Measurements from ENCODE around the gene LHPP.
"Not testable (repeated sequence)": the region's sequence is repeated elsewhere in the genome, so short reads cannot be mapped to it uniquely, and the experiment has no call there.

LHPP gene

GRCh38 chr10:124576526-124577420 is 115.2 kb downstream of the LHPP start:
- DNase-seq: no peak

- DNase-seq: no peak
Measured at GRCh38 chr10:124577651-124578050, 116.0 kb downstream of the LHPP start.

DNA sequence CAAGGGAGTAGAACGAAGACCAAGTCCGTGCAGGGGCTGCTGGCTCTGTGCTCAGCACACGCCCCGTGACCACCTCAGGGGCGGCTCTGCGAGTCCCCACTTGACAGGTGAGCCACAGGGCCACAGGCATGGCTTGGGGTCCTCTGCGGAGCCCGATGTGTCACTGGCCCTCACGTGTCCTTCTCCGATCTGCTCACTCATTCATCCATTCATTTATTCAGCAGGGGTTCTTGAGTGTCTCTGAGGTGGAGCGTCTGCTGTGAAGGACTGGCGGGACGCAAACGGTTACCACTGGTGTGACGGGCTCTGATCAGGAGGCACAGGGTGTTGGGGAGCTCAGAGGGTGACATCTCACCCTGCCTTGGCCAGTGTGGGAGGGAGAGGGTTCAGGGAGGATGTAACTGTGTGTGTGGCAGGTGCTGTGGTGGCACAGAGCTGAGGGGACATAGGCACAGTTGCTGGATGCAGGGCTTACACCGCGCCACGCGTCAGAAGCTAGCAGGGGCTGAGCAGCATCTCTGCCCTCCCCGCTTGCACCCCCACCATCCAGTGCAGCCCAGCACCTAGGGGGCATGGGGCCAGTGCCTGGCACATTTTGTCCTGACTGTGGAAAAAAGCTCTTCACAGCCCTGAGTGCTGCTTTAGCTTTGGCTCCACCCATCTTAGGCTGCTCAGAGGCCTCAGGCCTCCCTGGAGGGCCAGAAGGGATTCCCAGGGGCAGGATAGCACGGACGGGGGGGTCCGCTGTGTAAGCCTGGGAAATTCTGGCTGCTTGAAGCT is 116.8 kb downstream of the LHPP start:
- DNase-seq: no peak

GRCh38 chr10:124579011-124579399 is 117.4 kb downstream of the LHPP start:
- no peak for DNase-seq

- DNase-seq: no peak
Measured at GRCh38 chr10:124586142-124586541, 124.5 kb downstream of the LHPP start.

DNA sequence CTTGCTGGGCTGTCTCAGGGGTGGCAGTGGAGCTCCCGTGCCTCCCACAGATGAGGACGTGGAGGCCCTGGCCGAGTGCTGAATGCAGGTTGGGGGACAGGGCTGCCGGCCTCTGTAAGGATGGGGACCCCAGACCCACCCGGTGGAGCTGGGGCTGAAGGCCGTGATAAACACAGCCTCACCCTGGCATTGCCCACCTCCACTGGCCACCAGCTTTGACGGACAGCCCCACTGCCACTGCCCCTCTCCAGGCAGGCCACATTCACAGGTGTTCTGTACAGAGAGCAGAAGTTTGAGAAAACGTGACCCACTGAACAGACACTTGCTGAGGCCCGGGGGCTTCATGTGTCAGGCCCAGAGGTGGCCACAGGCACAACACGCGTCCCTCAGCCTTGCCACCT is 126.2 kb downstream of the LHPP start:
- DNase-seq: no peak

- not testable (repeated sequence) for DNase-seq
Measured at GRCh38 chr10:124588341-124588735, 126.7 kb downstream of the LHPP start.

- DNase-seq: peak; percentile 16
Measured at GRCh38 chr10:124588736-124589490, 127.3 kb downstream of the LHPP start.

GRCh38 chr10:124589491-124590041 is 127.9 kb downstream of the LHPP start:
- no peak for DNase-seq

GRCh38 chr10:124590216-124591122 is 128.8 kb downstream of the LHPP start:
- no peak for DNase-seq

- no peak for DNase-seq
Measured at GRCh38 chr10:124591123-124591495, 129.5 kb downstream of the LHPP start.

DNA sequence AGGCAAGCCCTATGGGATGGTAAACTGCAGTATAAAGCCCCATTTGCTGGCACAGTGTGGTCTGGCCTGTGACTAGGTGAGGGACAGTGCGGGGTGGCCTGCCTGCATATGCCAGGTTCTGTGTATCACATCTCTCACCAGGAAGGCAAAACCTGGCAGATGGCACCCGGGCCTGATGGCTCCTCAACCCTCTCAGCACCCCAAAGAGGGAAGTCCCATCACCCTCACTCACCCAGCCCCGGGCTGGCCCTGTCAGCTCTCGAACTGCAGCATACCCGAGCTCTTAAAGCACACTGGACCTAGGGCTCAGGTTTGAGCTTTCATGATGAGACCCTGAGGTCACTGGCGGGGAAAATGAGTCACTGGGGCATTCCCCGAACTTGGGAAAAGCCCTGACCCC is 130.5 kb downstream of the LHPP start:
- DNase-seq: no peak

GRCh38 chr10:124592736-124593430 is 131.3 kb downstream of the LHPP start:
- DNase-seq: no peak

GRCh38 chr10:124593431-124593985 is 131.9 kb downstream of the LHPP start:
- no peak for DNase-seq

GRCh38 chr10:124594240-124594639 is 132.6 kb downstream of the LHPP start:
- no peak for DNase-seq

GRCh38 chr10:124595143-124595883 is 133.7 kb downstream of the LHPP start:
- no peak for DNase-seq

DNA sequence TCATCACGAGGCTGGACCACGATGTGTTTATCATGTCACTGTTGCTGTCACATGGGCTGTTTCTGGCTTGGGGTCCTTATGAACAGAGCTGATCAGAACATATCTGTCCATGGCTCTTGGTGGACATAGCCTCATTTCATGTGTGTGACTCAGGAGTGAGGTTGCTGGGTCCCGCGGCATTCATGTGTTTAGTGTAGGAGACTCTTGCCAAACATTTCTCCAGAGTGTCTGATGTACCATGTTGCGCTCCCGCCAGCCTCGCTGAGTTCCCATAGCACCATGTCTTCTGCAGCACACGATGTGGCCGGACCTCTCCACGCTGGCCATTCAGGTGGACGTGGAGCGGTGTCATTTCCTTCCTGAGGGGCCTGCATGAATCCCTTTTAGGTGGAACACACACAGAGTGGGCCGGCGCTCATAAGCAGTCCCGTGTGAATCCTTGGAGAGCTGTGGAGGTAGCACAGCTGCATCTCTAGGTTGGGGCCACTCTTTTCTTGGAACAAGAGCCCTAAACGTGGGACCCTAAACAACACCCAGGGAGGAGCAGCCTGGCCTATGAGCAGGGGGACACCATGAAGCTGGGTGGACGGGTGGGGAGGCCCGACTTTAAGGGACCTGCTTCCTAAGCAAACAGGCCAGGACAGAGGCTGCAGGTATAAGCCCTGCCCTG is 134.6 kb downstream of the LHPP start:
- DNase-seq: no peak

GRCh38 chr10:124596962-124597845 is 135.6 kb downstream of the LHPP start:
- no peak for DNase-seq

DNA sequence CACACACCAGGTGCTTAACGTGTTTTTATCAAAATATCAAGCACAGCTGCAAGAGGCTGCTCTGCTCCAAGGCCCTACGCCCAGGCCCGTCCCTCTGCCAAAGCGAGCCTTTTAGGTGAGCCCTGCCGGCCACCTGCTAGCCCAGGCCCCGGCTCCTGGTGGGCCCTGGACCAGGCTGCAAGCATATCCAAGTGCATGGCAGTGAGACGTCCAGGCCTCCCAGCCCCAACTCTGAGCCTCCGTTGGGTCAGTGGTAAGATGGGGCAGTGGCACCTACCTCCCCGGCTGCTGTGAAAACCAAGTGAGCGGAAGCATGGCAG is 136.2 kb downstream of the LHPP start:
- DNase-seq: no peak

All from suppressor macrophage treated with lipopolysaccharide for 4 hours (primary cell).